Embryonic facial prominence (tissue), 1 donor: ENCODE data around the gene EFCC1.
"Not testable (repeated sequence)": the region's sequence is repeated elsewhere in the genome, so short reads cannot be mapped to it uniquely, and the experiment has no call there.

Experiments
- DNase-seq: peaks from one replicate; pipeline ENCODE4 v3.0.0-alpha.2; 2016; ENCODE audit errors: extremely low spot score

EFCC1 gene

GRCh38 chr3:129054605-129055104, 53.6 kb downstream of the EFCC1 start:
- no peak for DNase-seq

GRCh38 chr3:129056451-129057173, 55.5 kb downstream of the EFCC1 start:
- DNase-seq, result no peak

- no peak for DNase-seq
These were observed 56.1 kb downstream of the EFCC1 start for GRCh38 chr3:129057249-129057648.

GRCh38 chr3:129058441-129059200, 57.5 kb downstream of the EFCC1 start:
- DNase-seq, result no peak

GRCh38 chr3:129059311-129059958, 58.3 kb downstream of the EFCC1 start:
- no peak for DNase-seq

GRCh38 chr3:129060276-129061022, 59.3 kb downstream of the EFCC1 start, which contains the start of gene GP9:
Gene GP9, plus strand, starts transcription at chr3:129060779. Its CDS starts 961 bp downstream, at chr3:129061740.
- DNase-seq, result no peak

GRCh38 chr3:129061023-129061887, 60.2 kb downstream of the EFCC1 start:
- no peak for DNase-seq

- no peak for DNase-seq
These were observed 61.1 kb downstream of the EFCC1 start for GRCh38 chr3:129061888-129062834.

GRCh38 chr3:129063091-129063640, 62.1 kb downstream of the EFCC1 start:
- no peak for DNase-seq

GRCh38 chr3:129063841-129064482, 62.9 kb downstream of the EFCC1 start:
- DNase-seq, result no peak

- no peak for DNase-seq
These were observed 64.1 kb downstream of the EFCC1 start for GRCh38 chr3:129065016-129065719.

GRCh38 chr3:129065720-129066073, 64.6 kb downstream of the EFCC1 start:
- DNase-seq, result no peak

- not testable (repeated sequence) for DNase-seq
These were observed 66.6 kb downstream of the EFCC1 start for GRCh38 chr3:129067719-129068118.

- no peak for DNase-seq
These were observed 67.3 kb downstream of the EFCC1 start for GRCh38 chr3:129068291-129068886.

GRCh38 chr3:129069313-129070085, 68.4 kb downstream of the EFCC1 start:
- not testable (repeated sequence) for DNase-seq

GRCh38 chr3:129070086-129070885, 69.2 kb downstream of the EFCC1 start:
- DNase-seq, result no peak
